Uterus (tissue), 4 donors: ENCODE results near the gene ZNF521. TPM values are rescaled to one million over a fixed set of nuclear protein-coding genes. Genes with fewer than 3 reads are reported as not detected.

Experiments used
- DNase-seq, 2 donors: peaks; one replicate each; pipeline ENCODE4 v3.0.0-alpha.2; 2019 to 2020
- H3K27ac ChIP-seq, 2 donors: fragments of 200-600 bp; sonication (generic); 1 replicate in 1 of 2; 2 replicates in 1 of 2; pipeline ENCODE4 v1.5.1; 2016 to 2018
- H3K27me3 ChIP-seq, 2 donors: fragments of 200-600 bp; sonication (generic); one replicate each; pipeline ENCODE4 v1.5.1; 2018 to 2019; ENCODE audit warnings: control low read depth in 1 of 2
- H3K36me3 ChIP-seq, 2 donors: fragments of 200-600 bp; sonication (generic); one replicate each; pipeline ENCODE4 v1.5.1; 2019; ENCODE audit warnings: control low read depth in 1 of 2
- H3K4me1 ChIP-seq, 2 donors: fragments of 200-600 bp; sonication (generic); one replicate each; pipeline ENCODE4 v1.5.1; 2018 to 2019; ENCODE audit warnings: control low read depth in 1 of 2
- H3K4me3 ChIP-seq, 2 donors: fragments of 200-600 bp; sonication (generic); 1 replicate in 1 of 2; 2 replicates in 1 of 2; pipeline ENCODE4 v1.5.1; 2018 to 2019; ENCODE audit warnings: mild to moderate bottlenecking in 1 of 2
- H3K9me3 ChIP-seq, 2 donors: fragments of 200-600 bp; sonication (generic); one replicate each; pipeline ENCODE4 v1.5.1; 2019; ENCODE audit warnings: control low read depth in 1 of 2
- POLR2A ChIP-seq, 2 donors: fragments of 450-650 bp; IDR thresholded peaks; one replicate each; pipeline ENCODE4 v1.6.1; 2016; ENCODE audit warnings: antibody characterized with exemption in 2 of 2, mild to moderate bottlenecking in 1 of 2, moderate library complexity in 1 of 2
- intact Hi-C: fragments of 100-400 bp; cut with DNase I; formaldehyde crosslinking; loops from one replicate; pipeline ENCODE4 v1.15.1; 2023; ENCODE audit warnings: low total_unique reads
- total RNA-seq, 4 donors: library from RNA; depleted of rRNA in 3 of 4; stranded (reverse); fragments of >200 nt in 3 of 4; gene quantifications; one replicate each; pipeline versions ENCODE4 v1.1.0 to v1.2.4, GENCODE V29; 2014 to 2023
- TF ChIP-seq, protein P1 (sequence below), 4 experiments: fragments of 200-600 bp in 2 of 4; fragments of 450-650 bp in 2 of 4; sonication (generic) in 2 of 4; IDR thresholded peaks; one replicate each; pipeline ENCODE4 v1.5.1; 2016 to 2019; ENCODE audit warnings: antibody characterized with exemption in 4 of 4, mild to moderate bottlenecking in 2 of 4, moderate library complexity in 1 of 4
- donor health status: DM: yes; HTN: yes; CAD: no.

Gene ZNF521
- total RNA-seq, 4 donors from 2014 or later = 47.4 to 116 (median 72.8) TPM

DNA sequence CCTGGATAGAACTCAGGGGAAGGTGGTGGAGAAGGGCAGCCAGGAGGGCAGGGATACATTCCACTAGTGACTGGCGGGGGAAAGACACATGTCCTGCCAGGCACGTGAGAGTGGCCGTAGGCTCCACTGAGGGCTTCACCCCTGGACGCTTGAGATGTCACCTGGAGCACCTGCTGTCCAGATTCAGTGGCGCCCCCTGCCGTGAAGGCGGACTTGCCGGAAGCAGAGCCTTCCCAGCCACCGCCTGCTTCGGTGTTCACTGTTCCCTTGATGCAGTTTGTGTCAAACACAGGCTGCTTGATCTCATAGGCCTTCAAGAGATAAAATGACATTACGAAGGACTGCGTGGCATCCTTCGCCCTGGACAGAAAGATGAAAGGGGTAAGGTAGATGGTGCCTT lies 335.3 kb downstream of the ZNF521 start:
- Histone ChIP-seq H3K36me3 (no peaks in the 10 kb centered on the region), H3K9me3 (no peaks in the 10 kb centered on the region), H3K27me3 (no peaks in the 10 kb centered on the region), H3K4me3 (no peak overlapping the region), H3K4me1 (no peaks in the 10 kb centered on the region), H3K27ac (no peak overlapping the region)
- no peak for TF ChIP-seq POLR2A (IDR thresholded peaks at IDR 0.05)
- TF ChIP-seq, protein P1, sequence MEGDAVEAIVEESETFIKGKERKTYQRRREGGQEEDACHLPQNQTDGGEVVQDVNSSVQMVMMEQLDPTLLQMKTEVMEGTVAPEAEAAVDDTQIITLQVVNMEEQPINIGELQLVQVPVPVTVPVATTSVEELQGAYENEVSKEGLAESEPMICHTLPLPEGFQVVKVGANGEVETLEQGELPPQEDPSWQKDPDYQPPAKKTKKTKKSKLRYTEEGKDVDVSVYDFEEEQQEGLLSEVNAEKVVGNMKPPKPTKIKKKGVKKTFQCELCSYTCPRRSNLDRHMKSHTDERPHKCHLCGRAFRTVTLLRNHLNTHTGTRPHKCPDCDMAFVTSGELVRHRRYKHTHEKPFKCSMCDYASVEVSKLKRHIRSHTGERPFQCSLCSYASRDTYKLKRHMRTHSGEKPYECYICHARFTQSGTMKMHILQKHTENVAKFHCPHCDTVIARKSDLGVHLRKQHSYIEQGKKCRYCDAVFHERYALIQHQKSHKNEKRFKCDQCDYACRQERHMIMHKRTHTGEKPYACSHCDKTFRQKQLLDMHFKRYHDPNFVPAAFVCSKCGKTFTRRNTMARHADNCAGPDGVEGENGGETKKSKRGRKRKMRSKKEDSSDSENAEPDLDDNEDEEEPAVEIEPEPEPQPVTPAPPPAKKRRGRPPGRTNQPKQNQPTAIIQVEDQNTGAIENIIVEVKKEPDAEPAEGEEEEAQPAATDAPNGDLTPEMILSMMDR (IDR thresholded peaks at IDR 0.05) = no peak
- DNase-seq = no peak
- intact Hi-C loops = no loop called here

DNA sequence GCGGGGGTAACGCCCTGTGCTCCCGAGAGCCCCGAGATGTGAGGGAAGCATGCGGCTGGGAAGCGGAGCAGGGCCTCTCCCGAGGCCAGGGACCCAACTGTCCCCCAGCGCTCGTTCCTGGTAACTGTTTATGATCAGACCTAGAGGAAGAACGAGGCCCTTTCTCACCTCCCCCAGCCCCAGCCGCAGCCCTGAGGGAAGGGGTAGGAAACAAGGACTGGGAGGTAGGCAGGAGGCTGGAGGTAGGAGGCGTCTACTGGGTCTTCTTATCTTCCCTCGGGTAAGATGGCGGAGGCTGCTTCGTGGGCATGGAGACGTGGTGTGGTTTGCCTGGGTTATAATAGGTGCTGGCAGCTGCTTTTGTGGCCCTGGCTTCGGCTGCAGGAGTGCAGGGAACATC lies 335.8 kb downstream of the ZNF521 start:
- no peak overlapping the region for H3K27ac ChIP-seq
- TF ChIP-seq POLR2A (IDR thresholded peaks at IDR 0.05) = no peak
- TF ChIP-seq, protein P1 (IDR thresholded peaks at IDR 0.05) = no peak
- H3K36me3 ChIP-seq = no peaks in the 10 kb centered on the region
- intact Hi-C loops = no loop called here
- no peak for DNase-seq
- H3K27me3 ChIP-seq = no peaks in the 10 kb centered on the region
- no peaks in the 10 kb centered on the region for H3K4me1 ChIP-seq
- no peak overlapping the region for H3K4me3 ChIP-seq
- no peaks in the 10 kb centered on the region for H3K9me3 ChIP-seq
